8988T (cell line): ENCODE data around the gene RAI1.
A peak's percentile ranks its signal among the peaks of the same experiment; 100 is the strongest.

Experiments used
- DNase-seq: peaks from one replicate; pipeline ENCODE4 v3.0.0; 2011

RAI1 gene

GRCh38 chr17:17752089-17752820 lies 71.0 kb downstream of the RAI1 start:
- peak; percentile 97 for DNase-seq

GRCh38 chr17:17752821-17753321 lies 71.6 kb downstream of the RAI1 start:
- DNase-seq, result no peak

- no peak for DNase-seq
Observed at GRCh38 chr17:17754719-17755686, 73.7 kb downstream of the RAI1 start.

DNA sequence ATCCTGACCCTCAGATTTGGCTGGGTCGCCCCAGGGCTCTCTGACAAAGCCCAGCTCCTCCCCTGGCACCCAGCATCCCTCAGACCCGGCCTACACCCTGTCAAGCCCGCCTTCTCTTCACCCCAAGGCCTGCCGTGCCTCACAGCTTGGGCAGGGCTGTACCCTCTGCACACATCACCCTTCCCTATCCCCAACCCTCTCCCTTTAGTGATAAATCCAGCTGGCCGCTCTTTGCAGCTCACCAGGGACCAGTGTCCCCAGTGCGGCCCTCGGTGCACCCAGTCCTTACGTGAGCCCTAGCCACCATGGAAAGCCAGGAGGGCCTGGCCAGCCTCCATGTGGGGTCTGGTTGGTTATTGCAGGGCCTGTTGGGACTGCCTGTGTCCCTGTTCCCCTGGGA lies 74.5 kb downstream of the RAI1 start:
- no peak for DNase-seq

DNA sequence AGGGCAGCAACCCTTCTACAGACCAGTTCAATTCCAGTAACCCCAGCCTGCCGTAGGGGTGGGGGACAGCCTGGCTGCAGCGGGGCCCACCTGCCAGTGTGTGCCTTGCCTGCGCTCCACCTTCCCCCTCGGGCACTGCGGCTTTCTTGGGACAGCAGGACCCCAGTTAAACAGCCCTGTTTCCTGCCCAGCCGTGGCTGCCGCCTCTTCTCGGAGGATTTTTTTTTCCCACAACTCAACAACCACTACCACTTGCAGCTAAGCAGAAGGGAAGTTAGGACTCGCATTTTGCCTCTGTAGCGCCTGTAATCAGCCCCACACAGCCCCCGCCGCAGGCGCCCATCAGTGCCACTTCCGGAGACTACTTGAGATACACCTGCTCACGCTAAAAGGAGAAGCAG lies 76.1 kb downstream of the RAI1 start:
- DNase-seq, result no peak

DNA sequence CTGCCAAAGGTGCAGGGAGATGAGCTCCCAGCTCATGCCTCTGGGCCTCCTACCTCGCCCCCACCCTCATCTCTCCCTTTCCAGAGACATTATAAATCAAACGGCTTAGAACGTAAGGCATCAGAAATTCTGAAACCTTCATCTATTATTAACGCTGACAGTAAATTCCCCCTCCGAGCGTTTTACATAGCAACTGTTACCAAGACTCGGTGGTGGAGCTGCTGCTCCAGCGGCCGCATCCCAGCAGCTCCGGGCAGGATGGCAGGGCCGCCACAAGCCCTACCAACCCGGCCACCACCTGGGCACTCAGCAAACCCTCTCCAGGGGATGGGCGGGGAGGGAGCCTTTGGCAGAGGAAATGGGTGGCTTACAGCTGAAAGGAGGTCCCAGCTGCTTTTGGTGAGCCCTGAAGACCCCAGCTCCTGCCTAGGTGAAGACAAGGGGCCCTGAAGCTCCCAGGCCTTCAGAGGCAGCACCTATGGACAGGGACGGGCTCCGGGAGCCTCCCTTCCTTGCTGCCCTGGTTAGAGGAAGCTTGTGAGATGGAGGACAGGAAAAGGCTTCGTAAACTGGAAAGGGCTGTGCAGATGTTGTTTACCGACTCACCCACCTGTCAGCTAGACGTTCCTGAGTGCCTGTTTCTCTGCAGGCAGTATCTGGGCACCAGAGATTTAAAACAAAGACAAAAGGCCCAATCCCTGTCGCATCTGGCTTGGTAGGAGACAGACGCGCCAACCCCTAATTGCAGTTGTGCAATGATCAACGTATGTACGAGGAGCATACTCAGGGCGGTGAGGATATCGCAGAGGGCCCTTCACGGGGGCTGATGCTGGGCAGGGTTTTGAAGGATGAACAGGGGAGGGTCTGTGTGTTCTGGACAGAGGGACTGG lies 76.9 kb downstream of the RAI1 start:
- no peak for DNase-seq

DNA sequence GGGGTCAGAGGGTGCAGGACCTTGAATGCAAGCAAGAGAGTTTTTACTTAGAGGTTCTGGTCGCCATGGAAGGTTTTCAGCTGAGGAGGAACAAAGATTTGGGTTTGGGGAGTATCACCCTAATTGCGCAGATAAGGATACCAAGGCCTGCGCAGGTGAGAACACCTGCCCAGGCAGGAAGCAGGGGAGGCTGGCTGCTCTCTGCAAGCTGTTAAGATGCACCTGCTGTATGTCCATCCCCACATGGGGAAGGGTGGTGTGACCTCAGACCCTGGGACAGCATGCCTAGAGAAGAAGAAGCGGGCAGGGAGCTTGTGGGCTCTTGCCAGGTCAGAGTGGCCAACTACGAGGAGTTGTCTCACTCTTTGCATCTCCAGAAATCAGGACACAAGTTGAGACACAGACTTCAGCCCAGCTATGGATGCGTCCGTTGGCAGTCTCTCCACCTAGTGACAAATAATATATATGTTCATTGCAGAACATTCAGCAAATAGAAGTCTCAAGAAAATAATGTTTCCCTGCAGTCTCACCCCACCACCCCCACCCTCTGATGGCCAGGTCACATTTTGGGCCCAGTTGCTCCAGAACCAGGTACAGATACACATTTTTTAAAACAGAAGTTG lies 77.8 kb downstream of the RAI1 start:
- DNase-seq, result no peak

DNA sequence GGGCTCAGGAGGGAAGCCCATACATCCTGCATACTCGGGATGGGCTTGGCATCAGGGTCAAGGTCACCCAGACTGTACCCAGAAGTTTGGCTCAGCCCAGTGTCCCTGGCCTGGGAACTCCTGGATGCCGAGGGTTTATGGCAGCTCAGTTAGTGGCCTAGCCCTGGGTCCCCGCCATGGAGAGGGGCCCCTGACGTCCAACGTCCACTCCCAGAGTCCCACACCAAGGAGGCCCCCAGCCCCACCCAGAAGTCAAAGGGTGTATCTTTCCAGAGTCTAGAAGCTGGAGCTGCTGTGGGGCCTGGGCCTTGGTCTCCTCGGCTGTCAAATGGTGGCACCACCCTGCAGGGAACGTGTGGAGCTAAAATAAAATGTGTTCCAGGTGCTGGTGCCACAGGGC lies 79.1 kb downstream of the RAI1 start:
- DNase-seq, result no peak

DNA sequence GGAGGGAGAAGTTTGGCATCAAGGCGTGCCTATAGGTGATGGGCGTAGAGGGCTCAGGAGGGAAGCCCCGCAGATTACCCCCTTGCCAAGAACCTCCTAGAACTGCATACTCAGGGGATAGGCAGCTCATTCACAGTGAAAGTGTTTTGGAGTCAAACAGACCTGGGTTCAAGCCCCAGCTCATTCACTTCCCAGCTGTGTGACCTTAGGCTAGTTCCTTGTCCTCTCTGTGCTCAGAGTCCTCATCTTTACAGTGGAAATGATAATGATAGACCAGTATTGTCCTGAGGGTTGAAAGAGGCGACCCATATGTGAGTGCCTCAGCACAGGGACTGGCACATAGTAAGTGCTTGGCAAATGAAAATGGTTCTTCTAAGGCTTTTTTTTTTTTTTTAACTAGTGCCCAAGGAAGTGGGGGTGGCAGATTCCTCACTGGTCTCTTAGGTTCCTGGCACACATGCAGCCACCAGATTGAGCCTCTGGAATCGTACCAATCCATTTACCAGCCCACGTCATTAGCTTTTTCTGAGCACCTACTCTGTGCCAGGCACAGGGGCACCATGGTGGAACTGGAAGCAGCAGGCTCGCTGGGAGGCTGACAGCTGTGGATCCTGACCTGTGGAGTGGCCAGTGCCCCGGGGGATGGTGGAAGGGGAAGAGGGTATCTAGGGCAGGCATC lies 79.8 kb downstream of the RAI1 start:
- DNase-seq, result no peak

GRCh38 chr17:17761894-17762743 lies 80.9 kb downstream of the RAI1 start:
- DNase-seq, result no peak

DNA sequence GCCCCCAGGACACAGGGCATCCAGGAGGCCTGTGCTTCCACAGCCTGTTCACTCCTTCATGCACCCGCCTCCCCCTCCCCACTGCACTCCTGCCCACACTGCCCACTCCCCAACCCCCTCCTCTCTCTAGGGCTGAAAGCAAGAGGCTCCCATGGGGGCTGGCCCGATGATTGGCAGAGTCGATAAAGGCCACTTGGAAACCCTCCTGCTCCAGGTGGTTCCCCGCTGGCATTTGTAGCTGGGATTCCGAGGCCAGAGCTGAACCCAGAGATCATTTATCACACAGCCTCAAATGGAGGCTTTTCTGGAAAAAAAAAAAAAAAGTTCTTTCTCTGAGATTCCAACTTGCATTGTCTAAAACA lies 81.5 kb downstream of the RAI1 start:
- DNase-seq, result no peak

DNA sequence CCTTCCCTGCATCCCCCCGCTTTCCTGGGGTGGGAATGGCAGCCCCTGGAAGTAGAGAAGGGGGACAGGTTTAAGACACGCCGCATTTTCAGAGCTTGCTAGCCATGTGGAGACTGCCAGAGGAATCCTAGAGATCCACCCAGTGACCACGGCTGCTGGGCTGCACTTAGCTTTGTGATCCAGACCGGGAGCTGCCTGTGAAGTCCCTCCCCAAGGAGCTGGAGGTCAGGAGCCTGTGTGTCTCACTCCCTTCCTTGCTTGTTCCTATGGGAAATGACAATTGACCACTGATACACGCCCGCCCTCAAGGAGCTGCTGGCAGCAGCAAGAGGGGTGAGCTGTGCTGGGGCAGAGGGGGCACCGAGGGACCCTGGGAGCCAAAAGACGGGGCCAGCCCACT lies 81.9 kb downstream of the RAI1 start:
- DNase-seq, result no peak

DNA sequence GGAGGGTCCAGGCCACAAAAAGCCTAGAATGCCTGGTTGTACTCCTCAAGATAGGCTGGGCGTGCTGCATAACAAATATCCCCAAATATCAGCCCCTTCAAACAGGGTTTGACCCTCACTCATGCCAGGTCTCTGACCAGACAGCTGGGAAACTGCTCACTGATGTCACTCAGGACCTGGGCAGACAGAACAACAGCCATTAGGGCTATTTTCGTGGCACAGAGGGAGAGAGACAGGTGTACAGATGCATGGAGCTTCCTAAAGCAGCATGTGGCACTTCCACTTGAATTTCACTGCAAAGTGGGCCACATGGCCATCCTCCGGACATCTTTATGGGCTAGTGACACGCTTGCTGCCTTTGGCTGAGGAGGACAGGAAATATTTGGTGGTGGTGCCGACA lies 82.5 kb downstream of the RAI1 start:
- DNase-seq, result no peak

DNA sequence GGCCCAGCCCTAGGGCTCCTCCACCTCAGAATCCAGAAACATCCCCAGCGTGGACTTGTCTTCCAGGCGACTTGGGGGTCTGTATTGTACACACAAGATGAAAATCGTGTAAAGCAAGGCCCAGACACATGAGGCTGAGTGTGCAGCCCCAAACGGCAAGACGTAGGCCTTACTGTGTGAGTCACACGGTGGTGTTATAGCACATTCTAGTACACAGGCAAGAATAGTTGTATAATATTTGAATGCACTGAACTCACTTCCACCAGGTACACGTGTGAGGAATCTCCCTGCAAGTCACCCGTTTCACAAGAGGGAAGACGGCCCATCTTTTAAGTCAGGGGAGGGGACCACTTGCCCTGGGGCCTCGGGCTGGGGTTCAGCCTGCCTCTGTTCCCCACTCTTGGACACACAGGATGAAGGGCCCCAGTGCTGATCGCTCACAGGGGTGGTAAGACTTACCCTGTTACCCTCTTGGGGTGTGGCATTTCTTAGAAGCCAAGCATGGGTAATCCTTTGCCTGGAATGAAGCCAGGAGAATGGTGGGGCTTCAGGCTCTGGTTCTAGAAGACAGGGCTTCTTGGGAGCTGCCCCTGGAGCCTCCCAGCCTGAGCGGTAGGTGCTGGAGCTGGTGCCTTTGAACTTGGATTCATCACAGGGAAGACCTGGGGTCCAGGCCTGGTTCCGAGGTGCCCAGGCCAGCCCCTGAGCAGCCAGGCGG lies 84.3 kb downstream of the RAI1 start:
- DNase-seq, result no peak

DNA sequence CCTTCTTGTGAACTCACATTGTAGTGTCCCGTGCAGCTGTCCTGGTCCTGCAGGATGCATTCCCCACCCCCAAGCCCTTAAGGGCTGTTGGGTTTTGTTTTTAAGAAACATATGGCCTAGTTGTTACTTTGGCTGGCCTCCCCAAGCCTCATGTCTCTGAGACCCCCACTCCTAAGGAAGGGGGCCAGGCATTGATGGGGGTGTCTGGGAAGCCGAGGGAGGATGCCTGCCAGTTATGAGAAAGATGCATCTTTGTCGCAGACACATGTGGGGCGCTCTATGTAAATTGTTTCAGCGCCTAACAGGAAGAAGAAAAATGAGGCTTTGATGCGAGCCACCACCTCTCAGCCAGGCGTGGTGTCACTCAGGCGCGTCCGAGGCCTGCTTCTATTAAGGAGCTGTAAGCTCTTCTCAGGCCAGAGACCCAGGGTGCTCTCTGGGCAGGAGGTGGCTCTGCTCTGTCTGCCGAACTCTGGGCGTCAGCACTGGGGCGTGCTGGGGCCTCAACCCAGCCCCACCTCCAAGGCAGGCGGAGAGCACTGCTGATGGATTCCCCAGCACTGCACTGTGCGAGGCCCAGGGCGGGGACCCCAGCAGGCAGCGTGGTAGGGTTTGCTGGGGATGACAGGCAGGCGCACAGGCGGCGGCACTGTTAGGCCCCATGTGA lies 85.0 kb downstream of the RAI1 start:
- DNase-seq, result no peak

GRCh38 chr17:17766744-17767120 lies 85.5 kb downstream of the RAI1 start:
- no peak for DNase-seq

GRCh38 chr17:17767154-17767869 lies 86.1 kb downstream of the RAI1 start:
- no peak for DNase-seq

GRCh38 chr17:17767887-17768418 lies 86.7 kb downstream of the RAI1 start:
- DNase-seq, result no peak
